Spleen (tissue), 11 donors: ENCODE measurements around the gene CNFN. TPM values are rescaled to one million over a fixed set of nuclear protein-coding genes. Genes with fewer than 3 reads are reported as not detected.

Source experiments
- DNase-seq: peaks from one replicate; pipeline ENCODE4 v3.0.0-alpha.2; 2020
- H3K27ac ChIP-seq, 8 donors: fragments of 200-600 bp; sonication (generic) in 7 of 8; 1 replicate in 4 of 8; 2 replicates in 4 of 8; pipeline versions ENCODE4 v1.5.0 to v1.8.0; 2016 to 2021; ENCODE audit warnings: inconsistent platforms in 4 of 8, mild to moderate bottlenecking in 4 of 8, moderate library complexity in 1 of 8
- H3K27me3 ChIP-seq, 7 donors: fragments of 200-600 bp; sonication (generic) in 6 of 7; replicated peaks in 1 of 7; 1 replicate in 4 of 7; 2 replicates in 3 of 7; pipeline versions ENCODE4 v1.5.0 to v1.8.0; 2016 to 2021; ENCODE audit warnings: inconsistent platforms in 3 of 7, mild to moderate bottlenecking in 1 of 7
- H3K36me3 ChIP-seq, 6 donors: fragments of 200-600 bp; sonication (generic) in 5 of 6; 1 replicate in 4 of 6; 2 replicates in 2 of 6; pipeline versions ENCODE4 v1.5.0 to v1.8.0; 2016 to 2021; ENCODE audit warnings: inconsistent platforms in 2 of 6
- H3K4me1 ChIP-seq, 6 donors: fragments of 200-600 bp; sonication (generic) in 5 of 6; 1 replicate in 3 of 6; 2 replicates in 3 of 6; pipeline versions ENCODE4 v1.5.0 to v1.8.0; 2016 to 2021; ENCODE audit warnings: inconsistent platforms in 3 of 6
- H3K4me3 ChIP-seq, 8 donors: fragments of 200-600 bp; sonication (generic) in 7 of 8; 1 replicate in 4 of 8; 2 replicates in 4 of 8; pipeline versions ENCODE4 v1.5.0 to v1.8.0; 2016 to 2021; ENCODE audit warnings: inconsistent platforms in 4 of 8, mild to moderate bottlenecking in 4 of 8, moderate library complexity in 2 of 8
- H3K9me3 ChIP-seq, 8 donors: fragments of 200-600 bp; sonication (generic) in 7 of 8; 1 replicate in 4 of 8; 2 replicates in 4 of 8; pipeline versions ENCODE4 v1.5.0 to v1.8.0; 2016 to 2021; ENCODE audit warnings: inconsistent platforms in 4 of 8
- CTCF ChIP-seq, 11 experiments: fragments of 200-600 bp in 7 of 11; fragments of 450-650 bp in 4 of 11; sonication (generic) in 4 of 11; IDR thresholded peaks in 8 of 11; conservative IDR thresholded peaks in 3 of 11; 1 replicate in 7 of 11; 2 replicates in 4 of 11; pipeline versions ENCODE4 v1.4.0 to v1.8.0; 2016 to 2021; ENCODE audit warnings: antibody characterized with exemption in 11 of 11, inconsistent platforms in 4 of 11, mild to moderate bottlenecking in 1 of 11
- POLR2A ChIP-seq, 3 donors: fragments of 450-650 bp; IDR thresholded peaks; one replicate each; pipeline ENCODE4 v1.5.1; 2017; ENCODE audit warnings: antibody characterized with exemption in 3 of 3, mild to moderate bottlenecking in 1 of 3
- POLR2AphosphoS5 ChIP-seq, 3 donors: sonication (generic); formaldehyde crosslinking; IDR thresholded peaks; one replicate each; pipeline ENCODE4 v1.5.1; 2017; ENCODE audit warnings: antibody characterized with exemption in 3 of 3
- WGBS, 5 donors: extraction: QIAGEN DNeasy Blood & Tissue Kit in 3 of 5; methylation state at CpG; one replicate each; pipeline versions ENCODE4 v1.1.5 to v1.1.7; 2013 to 2018; 5-methylcytosine and 5-hydroxymethylcytosine counted together
- intact Hi-C: fragments of 100-400 bp; cut with DNase I; formaldehyde crosslinking; loops from one replicate; pipeline ENCODE4 v1.15.0; 2023; ENCODE audit warnings: low total_unique reads
- polyA plus RNA-seq, 3 donors: library from polyadenylated mRNA; stranded (reverse); fragments of 200-250 nt; gene quantifications; one replicate each; pipeline ENCODE4 v1.2.1, GENCODE V29; 2013
- total RNA-seq, 7 donors: library from RNA; depleted of rRNA in 3 of 7; stranded (reverse); fragments of >200 nt in 3 of 7; fragmentation: NEBNext Ultra II Directional in 4 of 7; extraction: Animal tissue kit (Norgen Biotek cat#: 25700) in 4 of 7; gene quantifications; one replicate each; pipeline versions ENCODE4 v1.1.0 to v1.2.1, GENCODE V29; 2016 to 2021
- donor health status: healthy with polysubstance abuse.
- donor health status: DM: no; HTN: no; CAD: no; lungs with moderate emphysema.
- donor health status: DM: no; HTN: no; CAD: no.
- donor health status: Bipolar disorder and iron deficiency.
- donor health status: healthy.
- donor health status: DM: no; HTN: no; CAD: no.
- donor health status: DM: yes; HTN: yes; CAD: no.

Gene CNFN
- total and polyA plus RNA-seq, 10 donors, result 0.80 to 16.8 (median 2.7) TPM; not detected in 2

DNA sequence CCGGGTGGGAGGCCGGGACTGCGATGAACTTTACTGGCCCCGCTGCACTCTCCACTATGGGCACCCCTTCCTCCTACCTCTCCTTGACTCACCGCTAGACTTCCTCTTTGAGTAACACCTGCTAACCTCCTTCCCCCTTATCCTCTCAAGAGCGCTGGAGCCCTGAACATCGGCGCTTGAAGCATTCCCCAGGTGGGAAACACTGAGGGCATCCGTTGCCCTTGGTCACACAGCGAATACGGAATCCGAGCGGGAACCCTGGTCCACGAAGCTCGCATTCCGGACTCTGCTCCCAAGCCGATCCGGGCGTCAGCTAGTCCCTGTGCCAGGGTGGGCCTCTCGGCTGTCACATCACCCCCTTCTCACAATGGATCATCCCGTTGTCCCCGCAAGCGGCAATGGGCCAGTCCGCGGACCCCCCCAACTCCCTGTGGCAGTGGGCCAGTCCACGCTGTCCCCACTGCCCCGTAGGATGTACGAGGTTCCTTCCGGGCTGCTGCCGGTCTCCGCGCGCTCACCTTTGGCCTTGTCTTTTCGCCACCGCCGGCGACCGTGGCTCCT is 32.9 kb upstream of the CNFN start:
- no peaks in the 10 kb centered on the region for H3K9me3 ChIP-seq
- TF ChIP-seq CTCF (IDR thresholded peaks at IDR 0.05 in 8 of 11, conservative IDR thresholded peaks at IDR 0.05 in 3 of 11) (peak in 3 of 11 experiments; percentile 0 to 14 (median 10)), POLR2A (IDR thresholded peaks at IDR 0.05) (no peak)
- H3K4me3 ChIP-seq, result peak overlapping the region; percentile 46 to 98 (median 85)
- WGBS, 5 donors, result 1 to 2% (median 1%) methylated on average over 27 to 38 of the region's 38 CpGs
- peaks cover 0 to 7% (median 0%) of the 10 kb centered on the region in 7 donors for H3K27me3 ChIP-seq
- peak overlapping the region; percentile 43 to 92 (median 90) for H3K27ac ChIP-seq
- peaks cover 0 to 9% (median 0%) of the 10 kb centered on the region in 6 donors for H3K36me3 ChIP-seq
- DNase-seq, result peak; percentile 82
- peaks cover 24 to 65% (median 51%) of the 10 kb centered on the region in 6 donors for H3K4me1 ChIP-seq
- intact Hi-C loops, result no loop called here

- Histone ChIP-seq H3K4me3 (peak overlapping the region; percentile 46 to 98 (median 85)), H3K27me3 (peaks cover 0 to 7% (median 0%) of the 10 kb centered on the region in 7 donors), H3K36me3 (peaks cover 0 to 16% (median 0%) of the 10 kb centered on the region in 6 donors), H3K4me1 (peaks cover 24 to 65% (median 51%) of the 10 kb centered on the region in 6 donors), H3K27ac (peak overlapping the region; percentile 43 to 92 (median 90)), H3K9me3 (no peaks in the 10 kb centered on the region)
- 47 to 54% (median 50%) methylated on average over 17 of the region's 17 CpGs for WGBS, 5 donors
- DNase-seq, result peak; percentile 70
- intact Hi-C loops, result no loop called here
- no peak for TF ChIP-seq POLR2AphosphoS5 (IDR thresholded peaks at IDR 0.05)
- peak in 1 of 3 donors; percentile 25 for TF ChIP-seq POLR2A (IDR thresholded peaks at IDR 0.05)
Observed at GRCh38 chr19:42422092-42422900, 32.2 kb upstream of the CNFN start.

- intact Hi-C loops, result no loop called here
- Histone ChIP-seq H3K27me3 (peaks cover 0 to 7% (median 0%) of the 10 kb centered on the region in 7 donors), H3K4me1 (peaks cover 24 to 65% (median 51%) of the 10 kb centered on the region in 6 donors), H3K4me3 (peak overlapping the region in 3 of 8 donors; percentile 89 to 98 (median 94)), H3K9me3 (no peaks in the 10 kb centered on the region), H3K27ac (peak overlapping the region; percentile 43 to 92 (median 90)), H3K36me3 (peaks cover 0 to 23% (median 0%) of the 10 kb centered on the region in 6 donors)
- peak; percentile 80 for DNase-seq
- WGBS, 5 donors, result 68 to 78% (median 72%) methylated on average over 9 of the region's 9 CpGs
- TF ChIP-seq POLR2AphosphoS5 (IDR thresholded peaks at IDR 0.05) (peak; percentile 48 to 78 (median 75)), CTCF (IDR thresholded peaks at IDR 0.05 in 8 of 11, conservative IDR thresholded peaks at IDR 0.05 in 3 of 11) (no peak), POLR2A (IDR thresholded peaks at IDR 0.05) (no peak)
Observed at GRCh38 chr19:42421591-42422031, 31.5 kb upstream of the CNFN start.

DNA sequence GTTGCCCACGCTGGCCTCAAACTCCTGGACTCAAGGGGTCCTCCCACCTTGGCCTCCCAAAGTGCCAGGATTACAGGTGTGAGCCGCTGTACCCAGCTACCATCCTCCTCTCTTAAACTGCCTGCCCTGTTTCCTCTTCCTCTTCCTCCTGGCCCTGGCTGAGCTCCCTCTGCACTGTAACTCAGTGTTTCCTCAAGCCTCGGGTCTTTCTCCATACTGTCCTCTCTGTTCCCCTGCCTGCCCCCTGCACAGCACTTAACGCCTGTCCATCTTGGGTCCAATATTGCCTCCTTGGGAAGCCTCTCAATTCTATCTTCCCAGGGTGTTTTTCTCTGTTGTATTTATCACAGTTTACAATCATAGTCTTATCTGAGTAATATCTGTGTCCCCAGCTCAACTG is 31.0 kb upstream of the CNFN start:
- peaks cover 24 to 65% (median 51%) of the 10 kb centered on the region in 6 donors for H3K4me1 ChIP-seq
- peaks cover 0 to 28% (median 3%) of the 10 kb centered on the region in 6 donors for H3K36me3 ChIP-seq
- 52 to 67% (median 58%) methylated on average over 4 of the region's 4 CpGs for WGBS, 5 donors
- DNase-seq, result no peak
- peak overlapping the region in 1 of 8 donors; percentile 98 for H3K4me3 ChIP-seq
- TF ChIP-seq POLR2A (IDR thresholded peaks at IDR 0.05) (no peak), POLR2AphosphoS5 (IDR thresholded peaks at IDR 0.05) (no peak), CTCF (IDR thresholded peaks at IDR 0.05 in 8 of 11, conservative IDR thresholded peaks at IDR 0.05 in 3 of 11) (no peak)
- peaks cover 0 to 7% (median 0%) of the 10 kb centered on the region in 7 donors for H3K27me3 ChIP-seq
- peak overlapping the region; percentile 43 to 92 (median 90) for H3K27ac ChIP-seq
- no peaks in the 10 kb centered on the region for H3K9me3 ChIP-seq
- intact Hi-C loops, result no loop called here
